GM23338 (cell line): ENCODE data around the gene MAP1LC3A.

Experiments
- EZH2 ChIP-seq: fragments of 200-600 bp; sonication (generic); IDR thresholded peaks from one replicate; pipeline ENCODE4 v1.8.0; 2017; ENCODE audit warnings: antibody characterized with exemption, mild to moderate bottlenecking, low read depth; ENCODE audit not compliant: unreplicated experiment
- EZH2phosphoT487 ChIP-seq: fragments of 200-600 bp; sonication (generic); IDR thresholded peaks from one replicate; pipeline ENCODE4 v1.8.1; 2018; ENCODE audit warnings: antibody characterized with exemption; ENCODE audit not compliant: unreplicated experiment
- POLR2AphosphoS5 ChIP-seq: IDR thresholded peaks from 2 replicates; pipeline ENCODE4 v1.6.1; 2016; ENCODE audit warnings: antibody characterized with exemption, low read depth
- TF ChIP-seq, protein P1 (sequence below), 2 experiments: fragments of 200-600 bp in 1 of 2; sonication (generic) in 1 of 2; conservative IDR thresholded peaks; 2 replicates each; pipeline versions ENCODE4 v1.5.1 to v1.6.1; 2016 to 2017; ENCODE audit warnings: antibody characterized with exemption in 2 of 2, low read depth in 2 of 2, mild to moderate bottlenecking in 2 of 2, moderate library complexity in 1 of 2
- TF ChIP-seq, protein P2 (sequence below): IDR thresholded peaks from one replicate; pipeline ENCODE4 v1.6.1; 2018; ENCODE audit warnings: antibody characterized with exemption; ENCODE audit not compliant: unreplicated experiment
- TF ChIP-seq, protein P3 (sequence below): IDR thresholded peaks from 2 replicates; pipeline ENCODE4 v1.6.1; 2016; ENCODE audit warnings: antibody characterized with exemption

DNA sequence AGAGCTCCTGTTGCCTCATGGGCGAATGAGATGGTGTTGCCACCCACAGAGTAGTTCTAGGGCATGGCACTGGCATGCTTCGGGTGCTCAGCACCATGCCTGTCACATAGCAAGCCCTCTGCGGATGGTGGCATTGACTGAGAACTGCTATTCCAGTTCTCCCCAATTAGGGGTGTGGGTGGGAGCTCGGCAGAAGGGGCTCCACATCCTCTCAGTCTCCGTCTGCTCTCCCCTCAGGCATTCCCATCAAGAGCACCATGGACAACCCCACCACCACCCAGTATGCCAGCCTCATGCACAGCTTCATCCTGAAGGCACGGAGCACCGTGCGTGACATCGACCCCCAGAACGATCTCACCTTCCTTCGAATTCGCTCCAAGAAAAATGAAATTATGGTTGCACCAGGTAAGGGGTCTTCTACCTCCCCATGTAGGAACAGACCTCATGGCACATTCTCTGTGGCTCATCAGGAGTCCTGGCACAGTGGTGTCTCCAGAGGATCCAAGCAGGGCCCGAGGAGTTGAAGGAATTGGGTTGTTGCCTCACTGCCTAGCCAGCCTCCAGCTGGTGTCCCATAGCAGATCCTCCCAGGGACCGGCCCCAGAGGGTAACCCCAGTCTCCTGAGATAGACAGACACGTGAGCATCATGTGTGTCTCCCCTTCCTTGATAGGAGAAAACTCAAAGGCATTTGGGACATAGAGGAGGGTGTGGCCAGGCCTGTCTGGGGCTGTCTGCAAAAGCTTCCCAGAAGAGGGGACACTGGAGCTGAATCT lies 23.9 kb upstream of the MAP1LC3A start:
- TF ChIP-seq, protein P1, sequence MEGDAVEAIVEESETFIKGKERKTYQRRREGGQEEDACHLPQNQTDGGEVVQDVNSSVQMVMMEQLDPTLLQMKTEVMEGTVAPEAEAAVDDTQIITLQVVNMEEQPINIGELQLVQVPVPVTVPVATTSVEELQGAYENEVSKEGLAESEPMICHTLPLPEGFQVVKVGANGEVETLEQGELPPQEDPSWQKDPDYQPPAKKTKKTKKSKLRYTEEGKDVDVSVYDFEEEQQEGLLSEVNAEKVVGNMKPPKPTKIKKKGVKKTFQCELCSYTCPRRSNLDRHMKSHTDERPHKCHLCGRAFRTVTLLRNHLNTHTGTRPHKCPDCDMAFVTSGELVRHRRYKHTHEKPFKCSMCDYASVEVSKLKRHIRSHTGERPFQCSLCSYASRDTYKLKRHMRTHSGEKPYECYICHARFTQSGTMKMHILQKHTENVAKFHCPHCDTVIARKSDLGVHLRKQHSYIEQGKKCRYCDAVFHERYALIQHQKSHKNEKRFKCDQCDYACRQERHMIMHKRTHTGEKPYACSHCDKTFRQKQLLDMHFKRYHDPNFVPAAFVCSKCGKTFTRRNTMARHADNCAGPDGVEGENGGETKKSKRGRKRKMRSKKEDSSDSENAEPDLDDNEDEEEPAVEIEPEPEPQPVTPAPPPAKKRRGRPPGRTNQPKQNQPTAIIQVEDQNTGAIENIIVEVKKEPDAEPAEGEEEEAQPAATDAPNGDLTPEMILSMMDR (conservative IDR thresholded peaks at IDR 0.05; ENCODE audit: low read depth in 2 of 2) = no peak
- TF ChIP-seq EZH2phosphoT487 = no peak
- no peak for TF ChIP-seq POLR2AphosphoS5
- TF ChIP-seq, protein P2, sequence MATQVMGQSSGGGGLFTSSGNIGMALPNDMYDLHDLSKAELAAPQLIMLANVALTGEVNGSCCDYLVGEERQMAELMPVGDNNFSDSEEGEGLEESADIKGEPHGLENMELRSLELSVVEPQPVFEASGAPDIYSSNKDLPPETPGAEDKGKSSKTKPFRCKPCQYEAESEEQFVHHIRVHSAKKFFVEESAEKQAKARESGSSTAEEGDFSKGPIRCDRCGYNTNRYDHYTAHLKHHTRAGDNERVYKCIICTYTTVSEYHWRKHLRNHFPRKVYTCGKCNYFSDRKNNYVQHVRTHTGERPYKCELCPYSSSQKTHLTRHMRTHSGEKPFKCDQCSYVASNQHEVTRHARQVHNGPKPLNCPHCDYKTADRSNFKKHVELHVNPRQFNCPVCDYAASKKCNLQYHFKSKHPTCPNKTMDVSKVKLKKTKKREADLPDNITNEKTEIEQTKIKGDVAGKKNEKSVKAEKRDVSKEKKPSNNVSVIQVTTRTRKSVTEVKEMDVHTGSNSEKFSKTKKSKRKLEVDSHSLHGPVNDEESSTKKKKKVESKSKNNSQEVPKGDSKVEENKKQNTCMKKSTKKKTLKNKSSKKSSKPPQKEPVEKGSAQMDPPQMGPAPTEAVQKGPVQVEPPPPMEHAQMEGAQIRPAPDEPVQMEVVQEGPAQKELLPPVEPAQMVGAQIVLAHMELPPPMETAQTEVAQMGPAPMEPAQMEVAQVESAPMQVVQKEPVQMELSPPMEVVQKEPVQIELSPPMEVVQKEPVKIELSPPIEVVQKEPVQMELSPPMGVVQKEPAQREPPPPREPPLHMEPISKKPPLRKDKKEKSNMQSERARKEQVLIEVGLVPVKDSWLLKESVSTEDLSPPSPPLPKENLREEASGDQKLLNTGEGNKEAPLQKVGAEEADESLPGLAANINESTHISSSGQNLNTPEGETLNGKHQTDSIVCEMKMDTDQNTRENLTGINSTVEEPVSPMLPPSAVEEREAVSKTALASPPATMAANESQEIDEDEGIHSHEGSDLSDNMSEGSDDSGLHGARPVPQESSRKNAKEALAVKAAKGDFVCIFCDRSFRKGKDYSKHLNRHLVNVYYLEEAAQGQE = no peak
- TF ChIP-seq EZH2 = no peak
- TF ChIP-seq, protein P3, sequence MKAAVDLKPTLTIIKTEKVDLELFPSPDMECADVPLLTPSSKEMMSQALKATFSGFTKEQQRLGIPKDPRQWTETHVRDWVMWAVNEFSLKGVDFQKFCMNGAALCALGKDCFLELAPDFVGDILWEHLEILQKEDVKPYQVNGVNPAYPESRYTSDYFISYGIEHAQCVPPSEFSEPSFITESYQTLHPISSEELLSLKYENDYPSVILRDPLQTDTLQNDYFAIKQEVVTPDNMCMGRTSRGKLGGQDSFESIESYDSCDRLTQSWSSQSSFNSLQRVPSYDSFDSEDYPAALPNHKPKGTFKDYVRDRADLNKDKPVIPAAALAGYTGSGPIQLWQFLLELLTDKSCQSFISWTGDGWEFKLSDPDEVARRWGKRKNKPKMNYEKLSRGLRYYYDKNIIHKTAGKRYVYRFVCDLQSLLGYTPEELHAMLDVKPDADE = no peak
